Renal pelvis (tissue), 4 donors: ENCODE measurements around the gene MPV17L. TPM values are rescaled to one million over a fixed set of nuclear protein-coding genes. Genes with fewer than 3 reads are reported as not detected.
"Not testable (repeated sequence)": the region's sequence is repeated elsewhere in the genome, so short reads cannot be mapped to it uniquely, and the experiment has no call there.

Experiments
- DNase-seq: peaks from one replicate; pipeline ENCODE4 v3.0.0-alpha.2; 2013
- polyA plus RNA-seq, 3 donors: library from polyadenylated mRNA; unstranded; fragments of 120-200 nt; gene quantifications; one replicate each; pipeline ENCODE4 v1.2.1, GENCODE V29; 2013; ENCODE audit not compliant: insufficient read length in 3 of 3

Gene MPV17L
- polyA plus RNA-seq, 3 donors: 7.7 to 13.8 (median 13.4) TPM

- no peak for DNase-seq
Observed at GRCh38 chr16:15445450-15445849, 49.9 kb downstream of the MPV17L start.

- no peak for DNase-seq
Observed at GRCh38 chr16:15446901-15447300, 51.3 kb downstream of the MPV17L start.

- no peak for DNase-seq
Observed at GRCh38 chr16:15450624-15451023, 55.1 kb downstream of the MPV17L start.

GRCh38 chr16:15451098-15451731, 55.7 kb downstream of the MPV17L start:
- no peak for DNase-seq

- no peak for DNase-seq
Observed at GRCh38 chr16:15452246-15452855, 56.8 kb downstream of the MPV17L start.

GRCh38 chr16:15453296-15453695, 57.7 kb downstream of the MPV17L start:
- DNase-seq: not testable (repeated sequence)

GRCh38 chr16:15454933-15455332, 59.4 kb downstream of the MPV17L start:
- not testable (repeated sequence) for DNase-seq

GRCh38 chr16:15457400-15457799, 61.8 kb downstream of the MPV17L start:
- DNase-seq: no peak

GRCh38 chr16:15457958-15458357, 62.4 kb downstream of the MPV17L start:
- no peak for DNase-seq

- DNase-seq: no peak
Observed at GRCh38 chr16:15459791-15460190, 64.2 kb downstream of the MPV17L start.

GRCh38 chr16:15460601-15461000, 65.0 kb downstream of the MPV17L start:
- no peak for DNase-seq

GRCh38 chr16:15461376-15461775, 65.8 kb downstream of the MPV17L start:
- DNase-seq: no peak

Other genes starting within 250 kb of the MPV17L start
- 10 to 100 TPM in 1 of 3 donors, 1 to 10 TPM in 2; 2.1 to 25.5 (median 2.2) TPM for gene NPIPA5, start 17.5 kb upstream of the MPV17L start, polyA plus RNA-seq
- 10 to 100 TPM; 39.2 to 46.3 (median 42.6) TPM for gene BMERB1, start 38.8 kb downstream of the MPV17L start, polyA plus RNA-seq
- 10 to 100 TPM; 47.0 to 67.6 (median 66.6) TPM for gene MARF1, start 247.4 kb downstream of the MPV17L start, polyA plus RNA-seq